H9 (cell line): ENCODE measurements around the gene PLP2. TPM values are rescaled to one million over a fixed set of nuclear protein-coding genes. Genes with fewer than 3 reads are reported as not detected.

Experiments used
- DNase-seq: peaks from one replicate; pipeline ENCODE4 v3.0.0-alpha.2; 2017
- H2AFZ ChIP-seq: one replicate; pipeline ENCODE4 v1.6.1; 2013; ENCODE audit warnings: mild to moderate bottlenecking, low read length, control low read depth, moderate library complexity
- H2AK5ac ChIP-seq: 2 replicates; pipeline ENCODE4 v1.6.1; 2013; ENCODE audit warnings: low read length, control low read depth, mixed read lengths; ENCODE audit not compliant: insufficient read length
- H2BK120ac ChIP-seq: one replicate; pipeline ENCODE4 v1.6.1; 2013; ENCODE audit warnings: low read depth, mild to moderate bottlenecking, low read length, control low read depth, inconsistent platforms; ENCODE audit not compliant: poor library complexity, severe bottlenecking
- H2BK12ac ChIP-seq: 2 replicates; pipeline ENCODE4 v1.6.1; 2013; ENCODE audit warnings: low read length, control low read depth, mixed read lengths, low read depth; ENCODE audit not compliant: insufficient read length
- H2BK15ac ChIP-seq: 2 replicates; pipeline ENCODE4 v1.6.1; 2013; ENCODE audit warnings: low read depth, low read length, control low read depth
- H2BK20ac ChIP-seq: one replicate; pipeline ENCODE4 v1.6.1; 2013; ENCODE audit warnings: low read depth, mild to moderate bottlenecking, low read length, control low read depth, inconsistent platforms; ENCODE audit not compliant: poor library complexity, severe bottlenecking
- H2BK5ac ChIP-seq: 2 replicates; pipeline ENCODE4 v1.6.1; 2013; ENCODE audit warnings: low read length, control low read depth, mixed read lengths; ENCODE audit not compliant: insufficient read length
- H3K14ac ChIP-seq: 2 replicates; pipeline ENCODE4 v1.6.1; 2013; ENCODE audit warnings: low read length, control low read depth; ENCODE audit not compliant: insufficient read depth
- H3K18ac ChIP-seq: 2 replicates; pipeline ENCODE4 v1.6.1; 2013; ENCODE audit warnings: low read depth, mild to moderate bottlenecking, mixed read lengths, low read length, control low read depth; ENCODE audit not compliant: insufficient read length
- H3K23ac ChIP-seq: 2 replicates; pipeline ENCODE4 v1.6.1; 2013; ENCODE audit warnings: low read length, control low read depth, mixed read lengths, low read depth; ENCODE audit not compliant: insufficient read length
- H3K23me2 ChIP-seq: 2 replicates; pipeline ENCODE4 v1.6.1; 2013; ENCODE audit warnings: low read depth, mild to moderate bottlenecking, mixed read lengths, low read length, control low read depth; ENCODE audit not compliant: insufficient read length, poor library complexity, severe bottlenecking
- H3K27ac ChIP-seq: 2 replicates; pipeline ENCODE4 v1.5.1; 2013; ENCODE audit warnings: low read length, control low read depth, mixed read lengths, low read depth; ENCODE audit not compliant: insufficient read length
- H3K27me3 ChIP-seq: 2 replicates; pipeline ENCODE4 v1.6.1; 2013; ENCODE audit warnings: low read length, control low read depth, inconsistent platforms; ENCODE audit not compliant: insufficient read depth
- H3K4ac ChIP-seq: 2 replicates; pipeline ENCODE4 v1.6.1; 2013; ENCODE audit warnings: low read depth, mild to moderate bottlenecking, control low read depth, inconsistent platforms, low read length, moderate library complexity
- H3K4me1 ChIP-seq: 2 replicates; pipeline ENCODE4 v1.6.1; 2013; ENCODE audit warnings: low read length, control low read depth, inconsistent platforms; ENCODE audit not compliant: insufficient read depth
- H3K4me2 ChIP-seq: 2 replicates; pipeline ENCODE4 v1.6.1; 2013; ENCODE audit warnings: low read length, control low read depth, mixed read lengths; ENCODE audit not compliant: insufficient read length, insufficient read depth
- H3K56ac ChIP-seq: 2 replicates; pipeline ENCODE4 v1.6.1; 2013; ENCODE audit warnings: low read depth, mild to moderate bottlenecking, mixed read lengths, low read length, control low read depth; ENCODE audit not compliant: insufficient read length
- H3K79me1 ChIP-seq: 2 replicates; pipeline ENCODE4 v1.6.1; 2013; ENCODE audit warnings: low read depth, mild to moderate bottlenecking, moderate library complexity, low read length, control low read depth, inconsistent platforms; ENCODE audit not compliant: insufficient read depth, poor library complexity, severe bottlenecking
- H3K79me2 ChIP-seq: 2 replicates; pipeline ENCODE4 v1.6.1; 2013; ENCODE audit warnings: low read length, control low read depth, inconsistent platforms; ENCODE audit not compliant: insufficient read depth
- H3K9ac ChIP-seq: 2 replicates; pipeline ENCODE4 v1.6.1; 2013; ENCODE audit warnings: low read length, control low read depth, mixed read lengths; ENCODE audit not compliant: insufficient read length; ENCODE audit errors: extremely low read depth
- H3K9me3 ChIP-seq: one replicate; pipeline ENCODE4 v1.6.1; 2013; ENCODE audit warnings: low read depth, low read length, inconsistent platforms; ENCODE audit not compliant: control insufficient read depth
- H3T11ph ChIP-seq: one replicate; pipeline ENCODE4 v1.6.1; 2013; ENCODE audit warnings: mild to moderate bottlenecking, low read length, control low read depth, inconsistent platforms
- H4K20me1 ChIP-seq: one replicate; pipeline ENCODE4 v1.6.1; 2013; ENCODE audit not compliant: control insufficient read depth, insufficient read length, insufficient read depth
- H4K5ac ChIP-seq: 2 replicates; pipeline ENCODE4 v1.6.1; 2013; ENCODE audit warnings: low read depth, mild to moderate bottlenecking, mixed read lengths, low read length, control low read depth; ENCODE audit not compliant: insufficient read length
- H4K8ac ChIP-seq: replicated peaks from 2 replicates; pipeline ENCODE4 v1.6.1; 2013; ENCODE audit warnings: low read length, control low read depth, mixed read lengths, low read depth; ENCODE audit not compliant: insufficient read length
- H4K91ac ChIP-seq: 2 replicates; pipeline ENCODE4 v1.6.1; 2013; ENCODE audit warnings: low read depth, mild to moderate bottlenecking, moderate library complexity, mixed read lengths, low read length, control low read depth; ENCODE audit not compliant: insufficient read length
- H3K27ac Mint-ChIP-seq, 3 experiments: 2 replicates in 2 of 3; 3 replicates in 1 of 3; pipeline ENCODE4 v1.8.0; 2020 to 2021; ENCODE audit warnings: mixed read lengths in 3 of 3, mild to moderate bottlenecking in 1 of 3, moderate library complexity in 1 of 3
- H3K27me3 Mint-ChIP-seq: 2 replicates; pipeline ENCODE4 v1.8.0; 2021; ENCODE audit warnings: low read depth, mild to moderate bottlenecking, moderate library complexity, mixed read lengths
- H3K36me3 Mint-ChIP-seq, 3 experiments: 2 replicates in 2 of 3; 3 replicates in 1 of 3; pipeline ENCODE4 v1.8.0; 2020 to 2021; ENCODE audit warnings: low read depth in 3 of 3, mixed read lengths in 3 of 3; ENCODE audit not compliant: insufficient read depth in 1 of 3
- H3K4me1 Mint-ChIP-seq, 2 experiments: 2 replicates each; pipeline ENCODE4 v1.8.0; 2020; ENCODE audit warnings: mixed read lengths in 2 of 2
- H3K4me3 Mint-ChIP-seq, 2 experiments: 2 replicates in 1 of 2; 3 replicates in 1 of 2; pipeline ENCODE4 v1.8.0; 2020 to 2021; ENCODE audit warnings: mild to moderate bottlenecking in 2 of 2, mixed read lengths in 2 of 2, moderate library complexity in 1 of 2
- H3K9me3 Mint-ChIP-seq, 2 experiments: 2 replicates in 1 of 2; 3 replicates in 1 of 2; pipeline ENCODE4 v1.8.0; 2020; ENCODE audit warnings: mild to moderate bottlenecking in 2 of 2, mixed read lengths in 2 of 2, moderate library complexity in 1 of 2
- WGBS: extraction: QIAGEN DNeasy Blood & Tissue Kit; methylation state at CpG from one replicate; pipeline ENCODE4 v1.1.7; 2013; ENCODE audit warnings: missing lambda C conversion rate, low lambda C conversion rate, mixed read lengths; ENCODE audit not compliant: insufficient read length; ENCODE audit errors: extremely low coverage; 5-methylcytosine and 5-hydroxymethylcytosine counted together
- total RNA-seq: library from RNA; stranded (reverse); gene quantifications from 2 replicates; pipeline ENCODE4 v1.2.1, GENCODE V29; 2021
- TF ChIP-seq, protein P1 (sequence below): fragments of 200-600 bp; sonication (generic); conservative IDR thresholded peaks from 3 replicates; pipeline ENCODE4 v1.8.0; 2021; ENCODE audit warnings: antibody characterized with exemption, mild to moderate bottlenecking

Gene PLP2
- total RNA-seq, 1 experiment from 2014 or later = 11.7 TPM

DNA sequence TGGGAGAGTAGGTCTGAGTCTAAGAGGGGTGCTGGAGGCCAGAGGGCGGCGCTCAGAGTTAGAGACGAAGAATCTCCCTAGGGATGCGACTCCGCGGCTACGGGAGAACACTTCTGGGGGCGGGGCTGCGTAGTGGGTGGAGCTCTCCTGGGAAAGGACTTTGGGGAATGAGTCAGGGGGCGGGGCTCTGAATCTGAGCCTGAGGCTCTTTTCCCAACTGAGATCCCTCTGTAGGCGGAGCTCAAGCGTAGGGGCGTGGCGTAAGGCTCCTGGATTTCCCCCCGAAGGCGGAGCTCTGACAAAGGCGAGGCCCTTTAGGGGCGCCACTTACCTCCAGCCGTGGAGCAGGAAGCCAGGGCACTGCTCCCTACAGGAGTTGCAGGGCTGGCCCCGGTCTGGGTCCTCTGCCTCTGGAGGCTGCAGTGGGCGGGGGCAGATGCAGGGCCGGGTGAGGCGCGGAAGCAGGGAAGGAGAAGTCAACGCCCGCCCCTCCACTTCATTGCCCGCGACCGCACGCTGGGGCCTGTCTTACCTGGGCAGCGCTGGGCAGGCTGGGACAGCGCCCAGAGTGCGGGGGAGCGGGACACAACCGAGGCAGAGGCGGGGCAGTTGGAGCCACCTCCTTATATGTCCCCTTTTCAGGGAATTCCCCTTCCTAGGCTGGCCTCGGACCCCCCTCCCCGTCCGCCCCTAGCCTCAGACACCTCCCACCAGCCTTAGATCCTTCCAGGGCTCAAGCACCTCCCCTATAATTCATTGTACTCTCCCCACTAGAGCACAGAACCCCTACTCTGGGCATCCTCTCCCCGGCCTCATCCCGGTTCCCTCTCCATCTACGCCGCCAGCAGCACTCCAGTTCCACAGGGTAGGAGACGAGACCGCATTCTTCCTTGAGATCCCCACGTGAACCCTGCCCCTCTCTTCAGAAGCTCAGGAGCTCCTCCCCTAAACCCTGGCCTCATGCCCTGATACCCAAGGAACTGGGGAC, 12.9 kb downstream of the PLP2 start:
- peak overlapping the region; percentile 66 for H3K4me2 ChIP-seq
- no peak overlapping the region for H3K9ac ChIP-seq
- no CpG with 5 or more reads among the region's 46 CpGs for WGBS
- no peak overlapping the region for H3K27ac ChIP-seq
- no peak overlapping the region for H3T11ph ChIP-seq
- no peak overlapping the region for H2BK5ac ChIP-seq
- H4K8ac ChIP-seq = no peak overlapping the region
- no peaks in the 10 kb centered on the region for H3K27me3 ChIP-seq
- H2AFZ ChIP-seq = no peak overlapping the region
- no peaks in the 10 kb centered on the region for H4K20me1 ChIP-seq
- TF ChIP-seq, protein P1, sequence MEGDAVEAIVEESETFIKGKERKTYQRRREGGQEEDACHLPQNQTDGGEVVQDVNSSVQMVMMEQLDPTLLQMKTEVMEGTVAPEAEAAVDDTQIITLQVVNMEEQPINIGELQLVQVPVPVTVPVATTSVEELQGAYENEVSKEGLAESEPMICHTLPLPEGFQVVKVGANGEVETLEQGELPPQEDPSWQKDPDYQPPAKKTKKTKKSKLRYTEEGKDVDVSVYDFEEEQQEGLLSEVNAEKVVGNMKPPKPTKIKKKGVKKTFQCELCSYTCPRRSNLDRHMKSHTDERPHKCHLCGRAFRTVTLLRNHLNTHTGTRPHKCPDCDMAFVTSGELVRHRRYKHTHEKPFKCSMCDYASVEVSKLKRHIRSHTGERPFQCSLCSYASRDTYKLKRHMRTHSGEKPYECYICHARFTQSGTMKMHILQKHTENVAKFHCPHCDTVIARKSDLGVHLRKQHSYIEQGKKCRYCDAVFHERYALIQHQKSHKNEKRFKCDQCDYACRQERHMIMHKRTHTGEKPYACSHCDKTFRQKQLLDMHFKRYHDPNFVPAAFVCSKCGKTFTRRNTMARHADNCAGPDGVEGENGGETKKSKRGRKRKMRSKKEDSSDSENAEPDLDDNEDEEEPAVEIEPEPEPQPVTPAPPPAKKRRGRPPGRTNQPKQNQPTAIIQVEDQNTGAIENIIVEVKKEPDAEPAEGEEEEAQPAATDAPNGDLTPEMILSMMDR = 0 out of 3 replicates have a peak, but pooled peaks have one; percentile 12
- H3K23ac ChIP-seq = no peak overlapping the region
- peaks cover 15% of the 10 kb centered on the region for H3K23me2 ChIP-seq
- no peak overlapping the region for H2BK20ac ChIP-seq
- H2BK120ac ChIP-seq = no peak overlapping the region
- peaks cover 64 to 69% of the 10 kb centered on the region in 2 experiments for H3K9me3 Mint-ChIP-seq
- H3K14ac ChIP-seq = no peak overlapping the region
- H3K79me1 ChIP-seq = no peaks in the 10 kb centered on the region
- no peak overlapping the region for H3K56ac ChIP-seq
- no peak overlapping the region for H4K91ac ChIP-seq
- H3K4ac ChIP-seq = no peak overlapping the region
- H3K27me3 Mint-ChIP-seq = peaks cover 2% of the 10 kb centered on the region
- no peaks in the 10 kb centered on the region for H3K79me2 ChIP-seq
- H3K9me3 ChIP-seq = peaks cover 20% of the 10 kb centered on the region
- H3K18ac ChIP-seq = no peak overlapping the region
- peaks cover 10 to 31% of the 10 kb centered on the region in 2 experiments for H3K4me1 Mint-ChIP-seq
- no peak overlapping the region for H4K5ac ChIP-seq
- H3K4me1 ChIP-seq = no peaks in the 10 kb centered on the region
- peak overlapping the region; percentile 77 to 97 (median 78); a peak in 6 of 7 replicates for H3K27ac Mint-ChIP-seq
- H3K36me3 Mint-ChIP-seq = peaks cover 10 to 29% (median 20%) of the 10 kb centered on the region in 3 experiments
- H2BK12ac ChIP-seq = no peak overlapping the region
- no peak overlapping the region for H2AK5ac ChIP-seq
- no peak overlapping the region for H2BK15ac ChIP-seq
- peak overlapping the region; percentile 69 to 84 for H3K4me3 Mint-ChIP-seq
- DNase-seq = peak; percentile 94
